B cell (primary cell): ENCODE results near the gene MOB3B. TPM values are rescaled to one million over a fixed set of nuclear protein-coding genes. Genes with fewer than 3 reads are reported as not detected.

Source experiments
- ATAC-seq: fragments of 200-7000 bp; cut with Tn5 transposase; one replicate; pipeline ENCODE4 v1.10.0; 2021; ENCODE audit warnings: low read depth, mild to moderate bottlenecking, moderate number of reproducible peaks, moderate library complexity
- CTCF ChIA-PET: fragments of 350-600 bp; sonication (Branson Sonifier 250); formaldehyde crosslinking; loops from one replicate; lab custom pipeline; 2021; ENCODE audit warnings: antibody characterized with exemption, inconsistent platforms; lab: Charles Lee
- POLR2A ChIA-PET: fragments of 350-600 bp; sonication (Branson Sonifier 250); formaldehyde crosslinking; loops from one replicate; lab custom pipeline; 2021; ENCODE audit warnings: antibody characterized with exemption; lab: Charles Lee
- DNase-seq: peaks from one replicate; pipeline ENCODE4 v3.0.0; 2013
- H2AFZ ChIP-seq: 2 replicates; pipeline ENCODE4 v1.6.1; 2012; ENCODE audit warnings: mild to moderate bottlenecking, low read depth, low read length; ENCODE audit not compliant: insufficient read depth, poor library complexity, severe bottlenecking
- H3K27ac ChIP-seq, 2 donors: 1 replicate in 1 of 2; 2 replicates in 1 of 2; pipeline ENCODE4 v1.5.1; 2012 to 2013; ENCODE audit warnings: low read length in 2 of 2, mild to moderate bottlenecking in 2 of 2, moderate library complexity in 1 of 2
- H3K27me3 ChIP-seq, 4 experiments: fragments of 200-600 bp in 1 of 4; sonication (generic) in 1 of 4; replicated peaks in 1 of 4; 1 replicate in 2 of 4; 2 replicates in 2 of 4; pipeline versions ENCODE4 v1.6.1 to v1.7.0; 2013 to 2016; ENCODE audit warnings: low read length in 3 of 4, mild to moderate bottlenecking in 2 of 4, mixed read lengths in 1 of 4, moderate library complexity in 1 of 4; ENCODE audit not compliant: insufficient read depth in 4 of 4, control insufficient read depth in 3 of 4; ENCODE audit errors: control extremely low read depth in 1 of 4
- H3K36me3 ChIP-seq, 2 experiments: replicated peaks in 1 of 2; 1 replicate in 1 of 2; 2 replicates in 1 of 2; pipeline versions ENCODE4 v1.6.1 to v1.7.1; 2013; ENCODE audit warnings: low read length in 1 of 2; ENCODE audit not compliant: insufficient read depth in 2 of 2, control insufficient read depth in 1 of 2; ENCODE audit errors: control extremely low read depth in 1 of 2, extremely low read depth in 1 of 2
- H3K4me1 ChIP-seq, 2 donors: fragments of 200-600 bp in 1 of 2; sonication (generic) in 1 of 2; 1 replicate in 1 of 2; 2 replicates in 1 of 2; pipeline versions ENCODE4 v1.5.1 to v1.6.1; 2013 to 2017; ENCODE audit warnings: low read length in 2 of 2; ENCODE audit not compliant: control insufficient read depth in 2 of 2, insufficient read depth in 2 of 2
- H3K4me2 ChIP-seq: replicated peaks from 2 replicates; pipeline ENCODE3; 2012; ENCODE audit warnings: mild to moderate bottlenecking, low read depth, low read length; ENCODE audit not compliant: poor library complexity, severe bottlenecking
- H3K4me3 ChIP-seq, 5 experiments: fragments of 200-600 bp in 1 of 5; sonication (generic) in 1 of 5; 1 replicate in 3 of 5; 2 replicates in 2 of 5; pipeline versions ENCODE4 v1.5.1 to v1.7.0; 2011 to 2016; ENCODE audit warnings: low read length in 4 of 5, mild to moderate bottlenecking in 4 of 5, low read depth in 2 of 5, control low read depth in 1 of 5, moderate library complexity in 1 of 5; ENCODE audit not compliant: insufficient read depth in 1 of 5; ENCODE audit errors: control extremely low read depth in 1 of 5, extremely low read depth in 1 of 5
- H3K79me2 ChIP-seq: fragments of 200-600 bp; sonication (generic); one replicate; pipeline ENCODE4 v1.6.0; 2016; ENCODE audit warnings: low read length; ENCODE audit not compliant: control insufficient read depth, insufficient read depth
- H3K9ac ChIP-seq: fragments of 200-600 bp; sonication (generic); 2 replicates; pipeline ENCODE4 v1.6.1; 2017; ENCODE audit warnings: mild to moderate bottlenecking, low read length, moderate library complexity
- H3K9me3 ChIP-seq, 3 donors: one replicate each; pipeline versions ENCODE4 v1.6.1 to v1.7.1; 2013; ENCODE audit warnings: low read length in 2 of 3; ENCODE audit not compliant: control insufficient read depth in 2 of 3, insufficient read depth in 1 of 3; ENCODE audit errors: control extremely low read depth in 1 of 3
- H4K20me1 ChIP-seq: 2 replicates; pipeline ENCODE4 v1.6.0; 2012; ENCODE audit warnings: mild to moderate bottlenecking, low read length; ENCODE audit not compliant: insufficient read depth, control insufficient read depth, poor library complexity, severe bottlenecking
- H3K27ac Mint-ChIP-seq: one replicate; pipeline ENCODE4 v1.8.0; 2021; ENCODE audit warnings: mixed read lengths
- H3K27me3 Mint-ChIP-seq: one replicate; pipeline ENCODE4 v1.8.0; 2021; ENCODE audit warnings: mixed read lengths
- H3K4me1 Mint-ChIP-seq: one replicate; pipeline ENCODE4 v1.8.0; 2021; ENCODE audit warnings: mixed read lengths
- H3K4me3 Mint-ChIP-seq: one replicate; pipeline ENCODE4 v1.8.0; 2021; ENCODE audit warnings: mixed read lengths
- H3K9me3 Mint-ChIP-seq: one replicate; pipeline ENCODE4 v1.8.0; 2022; ENCODE audit warnings: mixed read lengths; ENCODE audit not compliant: insufficient read depth
- EZH2 ChIP-seq: IDR thresholded peaks from 2 replicates; pipeline ENCODE4 v1.6.1; 2012; ENCODE audit warnings: borderline replicate concordance, low read depth, mild to moderate bottlenecking, moderate library complexity, low read length; ENCODE audit not compliant: insufficient read depth, poor library complexity, severe bottlenecking
- WGBS: methylation state at CpG from one replicate; pipeline ENCODE4 v1.1.5; 2013; ENCODE audit warnings: missing lambda C conversion rate; ENCODE audit not compliant: insufficient coverage; 5-methylcytosine and 5-hydroxymethylcytosine counted together
- intact Hi-C: fragments of 100-400 bp; cut with micrococcal nuclease; formaldehyde crosslinking; loops from one replicate; pipeline ENCODE4 v1.10.0; 2022
- polyA plus RNA-seq: library from polyadenylated mRNA; depleted of rRNA; stranded (reverse); fragments of >200 nt; gene quantifications from 2 replicates; pipeline ENCODE4 v1.2.3, GENCODE V29; 2012
- total RNA-seq, 2 donors: library from RNA; stranded (reverse); fragments of 120-200 nt in 1 of 2; gene quantifications; 1 replicate in 1 of 2; 2 replicates in 1 of 2; pipeline versions ENCODE4 v1.2.3 to v1.2.4, GENCODE V29; 2013 to 2022
- TF ChIP-seq, protein P1 (sequence below): fragments of 200-600 bp; IDR thresholded peaks from one replicate; pipeline ENCODE4 v1.8.0; 2022; ENCODE audit warnings: antibody characterized with exemption, mild to moderate bottlenecking

The MOB3B gene
- total and polyA plus RNA-seq, 2 donors (not counting 1 experiment from before 2014, with no cell fraction given): 7.3 to 7.9 TPM

- intact Hi-C loops: loop anchor here (1.0 to 5.0 kb wide), 6 partner anchors 15 to 109 kb away; partner anchors contain the start of gene MOB3B
- Mint-ChIP-seq H3K27ac (peak overlapping the region; percentile 87), H3K4me3 (peak overlapping the region; percentile 70), H3K4me1 (peaks cover 70% of the 10 kb centered on the region), H3K9me3 (no peaks in the 10 kb centered on the region), H3K27me3 (no peaks in the 10 kb centered on the region)
- Histone ChIP-seq H2AFZ (peak overlapping the region; percentile 20), H3K9me3 (no peaks in the 10 kb centered on the region), H3K79me2 (peaks cover 56% of the 10 kb centered on the region), H4K20me1 (no peaks in the 10 kb centered on the region), H3K27me3 (no peaks in the 10 kb centered on the region), H3K27ac (peak overlapping the region; percentile 15 to 42), H3K9ac (peak overlapping the region; percentile 9), H3K36me3 (peaks cover 0 to 3% of the 10 kb centered on the region in 2 experiments), H3K4me2 (peak overlapping the region; percentile 56), H3K4me1 (peaks cover 50 to 53% of the 10 kb centered on the region in 2 donors), H3K4me3 (peak overlapping the region in 1 of 5 experiments; percentile 21)
- no CpG with 5 or more reads among the region's 4 CpGs for WGBS
- ATAC-seq (peak; percentile 95), DNase-seq (peak; percentile 51)
- TF ChIP-seq, protein P1, sequence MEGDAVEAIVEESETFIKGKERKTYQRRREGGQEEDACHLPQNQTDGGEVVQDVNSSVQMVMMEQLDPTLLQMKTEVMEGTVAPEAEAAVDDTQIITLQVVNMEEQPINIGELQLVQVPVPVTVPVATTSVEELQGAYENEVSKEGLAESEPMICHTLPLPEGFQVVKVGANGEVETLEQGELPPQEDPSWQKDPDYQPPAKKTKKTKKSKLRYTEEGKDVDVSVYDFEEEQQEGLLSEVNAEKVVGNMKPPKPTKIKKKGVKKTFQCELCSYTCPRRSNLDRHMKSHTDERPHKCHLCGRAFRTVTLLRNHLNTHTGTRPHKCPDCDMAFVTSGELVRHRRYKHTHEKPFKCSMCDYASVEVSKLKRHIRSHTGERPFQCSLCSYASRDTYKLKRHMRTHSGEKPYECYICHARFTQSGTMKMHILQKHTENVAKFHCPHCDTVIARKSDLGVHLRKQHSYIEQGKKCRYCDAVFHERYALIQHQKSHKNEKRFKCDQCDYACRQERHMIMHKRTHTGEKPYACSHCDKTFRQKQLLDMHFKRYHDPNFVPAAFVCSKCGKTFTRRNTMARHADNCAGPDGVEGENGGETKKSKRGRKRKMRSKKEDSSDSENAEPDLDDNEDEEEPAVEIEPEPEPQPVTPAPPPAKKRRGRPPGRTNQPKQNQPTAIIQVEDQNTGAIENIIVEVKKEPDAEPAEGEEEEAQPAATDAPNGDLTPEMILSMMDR: no peak
- no peak for TF ChIP-seq EZH2
- CTCF ChIA-PET: no interaction called here
- POLR2A ChIA-PET: no interaction called here
These were observed 87.9 kb downstream of the MOB3B start for GRCh38 chr9:27441741-27442070.

DNA sequence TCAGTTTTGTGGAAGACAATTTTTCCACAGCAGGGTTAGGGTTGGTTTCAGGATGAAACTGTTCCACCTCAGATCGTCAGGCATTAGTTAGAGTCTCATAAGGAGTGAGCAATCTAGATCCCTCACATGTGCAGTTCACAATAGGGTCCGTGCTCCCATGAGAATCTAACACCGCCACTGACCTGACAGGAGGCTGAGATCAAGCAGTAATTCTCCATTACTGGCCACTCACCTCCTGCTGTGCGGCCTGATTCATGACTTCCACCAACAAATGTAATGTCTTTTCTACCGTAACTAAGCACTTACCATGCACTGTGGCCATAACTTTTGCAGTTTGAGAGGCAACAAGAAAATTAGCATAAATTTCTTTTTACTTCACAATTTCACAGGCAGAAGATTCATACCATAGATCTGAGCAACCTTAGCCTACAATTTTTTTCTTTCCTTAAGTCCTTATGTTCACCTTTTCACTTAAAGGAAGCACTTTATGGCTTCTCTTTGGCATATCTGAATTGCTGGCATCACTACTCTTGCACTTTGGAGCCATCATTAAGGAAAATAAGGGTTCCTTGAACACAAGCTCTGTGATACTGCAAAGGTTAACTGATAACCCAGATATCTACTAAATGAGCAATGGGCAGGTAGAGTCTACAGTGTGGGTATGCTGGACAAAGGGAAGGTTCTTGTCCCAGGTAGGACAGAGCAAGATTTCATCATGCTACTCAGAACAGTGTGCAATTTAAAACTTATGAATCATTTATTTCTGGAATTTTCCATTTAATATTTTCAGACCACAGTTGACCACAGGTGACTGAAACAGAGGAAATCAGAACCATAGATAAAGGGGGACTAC is 88.5 kb downstream of the MOB3B start:
- Histone ChIP-seq H3K9me3 (no peaks in the 10 kb centered on the region), H3K4me1 (peaks cover 50 to 55% of the 10 kb centered on the region in 2 donors), H3K79me2 (peaks cover 58% of the 10 kb centered on the region), H3K36me3 (peaks cover 0 to under 1% of the 10 kb centered on the region in 2 experiments), H3K27me3 (no peaks in the 10 kb centered on the region), H3K4me2 (peak overlapping the region; percentile 56), H2AFZ (peak overlapping the region; percentile 20), H3K4me3 (peak overlapping the region in 1 of 5 experiments; percentile 21), H3K27ac (peak overlapping the region; percentile 15 to 42), H4K20me1 (no peaks in the 10 kb centered on the region), H3K9ac (peak overlapping the region; percentile 9)
- ATAC-seq (peak; percentile 16), DNase-seq (no peak)
- ChIA-PET CTCF (interaction anchor here (1.4 kb wide), 1 partner anchor 108 kb away, joined by 3 read pairs; no protein-coding TSS in a partner anchor), POLR2A (no interaction called here)
- WGBS: 92% methylated on average over 5 of the region's 5 CpGs
- Mint-ChIP-seq H3K4me3 (peak overlapping the region; percentile 70), H3K9me3 (no peaks in the 10 kb centered on the region), H3K27me3 (no peaks in the 10 kb centered on the region), H3K27ac (peak overlapping the region; percentile 87), H3K4me1 (peaks cover 67% of the 10 kb centered on the region)
- TF ChIP-seq EZH2: no peak
- TF ChIP-seq, protein P1: no peak
- intact Hi-C loops: loop anchor here (1.0 to 5.0 kb wide), 5 partner anchors 14 to 109 kb away; partner anchors contain the start of gene MOB3B
